Stimulated activated CD8-positive, alpha-beta memory T cell treated with anti-CD3 and anti-CD28 coated beads, Interleukin-15, amount 100 ng/mL, for 48 hours (primary cell): ENCODE measurements around the gene VWA8.

Source experiments
- DNase-seq, 2 donors: peaks; one replicate each; pipeline ENCODE4 v3.0.0-alpha.2; 2020; ENCODE audit warnings: low read depth in 2 of 2

VWA8 gene

DNA sequence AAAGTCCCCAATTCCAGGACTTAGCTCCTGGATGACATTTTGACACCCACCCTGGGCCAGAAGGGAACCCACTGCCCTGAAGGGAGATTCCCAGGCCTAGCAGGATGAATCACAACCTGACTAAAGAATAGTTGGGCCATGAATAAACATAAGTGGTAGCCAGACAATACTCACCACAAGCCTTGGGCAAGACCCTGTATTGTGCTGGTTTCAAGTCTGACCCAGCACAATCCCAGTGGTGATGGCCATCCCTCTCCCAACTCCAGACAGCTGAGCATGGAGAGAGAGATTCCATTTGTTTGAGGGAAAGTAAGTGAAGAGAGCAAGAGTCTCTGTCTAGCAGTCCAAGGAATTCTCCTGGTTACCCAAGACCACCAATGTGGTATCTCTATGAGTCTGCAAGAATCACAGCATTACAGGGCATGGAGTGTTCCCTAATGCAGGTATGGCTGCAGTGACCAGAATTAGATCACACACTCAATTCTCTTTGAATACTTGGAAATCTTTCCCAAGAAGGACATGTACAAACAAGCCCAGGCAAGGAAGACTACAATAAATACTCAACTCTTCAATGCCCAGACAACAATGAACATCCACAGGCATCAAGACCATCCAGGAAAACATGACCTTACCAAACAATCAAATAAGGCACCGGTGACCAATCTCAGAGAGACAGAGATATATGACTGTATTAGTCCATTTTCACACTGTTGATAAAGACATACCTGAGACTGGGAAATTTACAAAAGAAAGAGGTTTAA is 158.0 kb downstream of the VWA8 start:
- DNase-seq: no peak

DNA sequence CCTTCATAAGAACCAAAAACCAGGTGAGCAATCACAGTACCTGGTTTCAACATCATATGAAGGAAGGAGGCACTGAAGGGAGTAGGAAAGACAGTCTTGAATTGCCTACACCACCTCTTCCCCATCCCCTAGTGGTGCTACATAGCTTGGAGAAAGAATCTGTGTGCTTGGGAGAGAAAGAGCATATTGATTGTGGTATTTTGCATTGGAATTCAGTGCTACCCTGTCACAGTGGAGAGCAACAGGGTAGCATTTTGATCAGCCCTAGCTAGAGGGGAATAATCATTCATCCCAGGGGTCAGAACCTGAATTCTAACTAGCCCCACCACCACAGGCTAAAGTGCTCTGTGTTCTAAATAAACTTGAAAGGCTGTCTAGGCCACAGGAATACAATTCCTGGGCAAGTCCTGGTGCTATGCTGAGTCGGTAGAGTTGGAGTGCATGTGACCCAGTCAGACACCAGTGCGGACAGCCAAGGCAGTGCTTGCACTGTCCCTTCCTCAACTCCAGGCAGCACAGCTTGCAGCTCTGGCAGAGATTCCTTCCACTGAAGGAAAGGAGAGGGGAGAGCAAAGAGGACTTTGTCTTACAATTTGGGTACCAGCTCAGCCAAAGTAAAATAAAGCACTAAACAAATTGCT is 158.7 kb downstream of the VWA8 start:
- no peak for DNase-seq

DNA sequence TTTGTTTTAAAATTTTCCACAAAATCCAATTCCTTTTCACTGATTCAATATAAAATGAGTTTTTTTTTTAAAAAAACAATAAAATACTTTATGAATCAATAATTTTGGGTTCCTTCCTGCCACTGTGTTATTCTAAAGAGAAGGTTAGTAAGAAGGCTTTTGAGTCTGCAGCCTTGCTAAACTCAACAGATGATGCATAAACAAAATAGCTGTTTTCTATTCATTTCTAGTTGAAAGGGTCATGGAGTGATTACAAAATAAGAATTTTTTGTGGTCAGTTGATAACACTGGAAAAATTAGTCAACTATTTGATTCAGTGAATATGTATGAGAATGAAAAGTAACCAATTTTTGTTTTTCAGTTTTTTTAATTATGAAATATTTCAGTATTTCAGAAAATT is 169.9 kb downstream of the VWA8 start:
- no peak for DNase-seq

DNA sequence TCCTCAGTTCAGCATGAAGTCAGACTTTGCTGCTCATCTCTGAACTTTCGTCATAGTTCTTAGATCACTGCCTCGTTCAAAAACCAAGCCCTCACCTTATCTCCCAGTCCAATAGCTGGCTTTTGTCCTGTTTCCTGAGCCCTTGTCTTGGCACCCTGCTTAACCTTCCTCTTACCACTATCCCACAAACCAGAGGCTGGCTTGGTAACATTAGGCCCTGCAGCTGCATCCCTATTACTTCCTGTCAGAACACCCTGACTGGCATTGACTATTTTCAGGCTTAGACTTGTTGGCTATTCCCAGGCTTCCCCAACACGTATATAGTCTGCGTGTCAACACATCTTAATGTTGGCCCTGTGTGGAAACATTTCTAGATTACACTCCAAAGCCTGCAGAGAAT is 172.4 kb downstream of the VWA8 start:
- DNase-seq: no peak

DNA sequence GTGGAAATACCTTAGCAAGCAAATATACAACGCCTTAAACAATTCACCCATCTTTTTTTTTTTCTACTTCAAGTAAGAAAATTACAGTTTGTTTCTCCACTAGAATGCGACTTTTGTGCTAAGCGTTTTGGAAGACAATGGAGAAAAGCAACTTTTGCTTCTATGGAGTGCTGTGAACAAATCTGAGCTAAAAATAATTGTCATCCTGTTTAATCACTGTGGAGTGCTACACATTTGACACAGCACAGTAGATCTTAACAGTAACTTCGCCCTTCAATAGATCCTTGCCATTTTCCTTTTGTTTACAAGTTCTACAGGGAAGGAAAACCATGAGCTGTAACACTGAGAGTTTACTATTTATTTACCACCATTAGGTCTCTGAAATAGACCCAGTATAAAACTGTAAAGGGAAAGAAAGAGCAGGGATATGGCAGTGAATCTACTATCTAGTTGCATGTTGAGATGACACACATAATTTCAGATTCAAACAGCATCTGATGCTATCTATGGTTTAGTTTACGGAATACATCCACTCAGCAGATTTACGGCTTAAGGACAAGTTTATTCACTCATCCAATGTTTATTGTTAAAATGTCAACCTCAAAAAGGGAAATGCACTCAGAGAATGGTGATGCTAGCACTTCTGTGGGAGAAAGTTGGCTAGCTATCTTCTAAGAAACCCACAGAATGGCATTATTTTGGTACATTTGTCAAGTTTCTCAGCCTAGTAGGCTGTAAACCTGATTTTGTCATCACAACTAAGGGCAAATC is 175.3 kb downstream of the VWA8 start:
- no peak for DNase-seq

DNA sequence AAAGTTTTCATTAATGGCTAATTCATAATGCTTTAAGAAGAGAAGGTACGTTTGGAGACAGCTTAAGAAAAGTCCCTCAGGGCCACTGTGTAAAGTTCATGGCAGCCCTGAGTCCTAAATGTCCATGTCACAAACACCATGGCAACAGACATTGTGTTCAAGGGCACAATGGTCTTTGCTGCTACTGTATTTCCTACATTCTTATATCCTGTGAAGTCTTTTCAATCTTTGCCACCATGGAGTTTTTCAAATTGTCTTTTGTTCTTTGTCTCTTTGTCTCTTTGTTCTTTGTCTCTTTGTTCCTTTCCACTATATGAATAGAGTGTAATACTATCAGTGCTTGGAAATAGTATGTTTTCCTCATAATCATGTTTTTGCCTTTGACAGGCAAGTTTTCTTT is 178.8 kb downstream of the VWA8 start:
- no peak for DNase-seq

DNA sequence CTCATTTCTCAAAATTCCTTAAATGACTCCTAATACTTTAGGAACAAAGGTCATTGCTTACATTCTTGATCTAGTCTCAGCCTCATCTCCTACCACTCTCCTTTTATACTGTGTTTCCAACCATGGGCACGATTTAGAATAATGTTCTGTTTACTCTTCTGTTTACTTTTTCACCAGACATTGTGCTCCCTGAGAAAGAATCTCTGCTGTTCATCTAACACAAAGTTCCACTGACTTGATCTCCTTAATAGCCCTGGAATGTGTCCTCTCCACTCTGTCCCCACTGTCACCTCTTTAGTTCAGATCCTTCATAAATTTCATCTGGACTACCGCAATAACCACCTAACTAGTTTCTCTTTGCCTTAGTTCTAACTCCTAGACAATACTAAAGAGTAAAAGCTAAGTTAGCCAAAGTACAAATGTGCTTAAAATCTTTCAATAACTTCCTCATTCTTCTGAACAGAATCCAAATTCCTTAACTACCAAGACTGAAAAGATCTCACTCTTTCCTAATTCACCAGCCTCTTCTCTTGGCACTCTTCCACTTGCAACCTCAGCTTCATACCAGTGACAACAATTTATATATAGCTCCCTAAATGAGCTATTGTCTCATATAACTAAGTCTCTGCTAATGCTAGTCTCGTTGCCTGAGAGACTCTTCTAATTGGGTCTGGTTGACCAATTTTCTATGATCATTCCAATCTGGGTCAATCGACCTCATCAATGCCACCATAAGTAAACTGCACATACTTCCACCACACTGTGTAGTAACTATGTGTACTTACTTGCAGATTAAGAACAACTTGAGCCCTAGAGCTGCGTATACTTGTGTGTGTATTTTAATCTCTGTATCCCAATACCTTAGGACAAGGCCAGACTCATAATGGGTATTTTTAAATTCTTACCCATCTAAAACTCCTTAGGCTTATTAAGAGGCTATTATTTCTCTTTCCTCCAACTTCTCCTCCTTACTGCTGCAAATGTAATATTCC is 179.9 kb downstream of the VWA8 start:
- no peak for DNase-seq

DNA sequence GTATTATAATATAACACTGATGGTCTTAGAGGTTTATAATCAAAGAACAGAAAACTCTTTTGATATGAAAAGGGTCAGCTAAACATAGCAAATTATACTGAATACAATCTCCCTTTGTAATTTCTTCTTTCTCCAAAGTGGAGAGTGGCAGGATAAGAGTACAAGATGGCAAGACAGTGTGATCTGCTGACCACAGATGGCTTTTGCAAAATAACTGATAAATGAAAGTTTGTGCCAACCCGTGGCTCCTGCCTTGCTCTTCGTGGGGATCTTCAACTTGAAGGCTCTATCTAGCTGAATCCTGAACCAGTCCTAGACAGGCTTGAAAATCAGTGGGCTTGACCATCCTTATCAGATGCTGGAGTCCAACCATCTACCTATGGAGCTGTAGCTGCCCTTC is 185.7 kb downstream of the VWA8 start:
- DNase-seq: no peak

DNA sequence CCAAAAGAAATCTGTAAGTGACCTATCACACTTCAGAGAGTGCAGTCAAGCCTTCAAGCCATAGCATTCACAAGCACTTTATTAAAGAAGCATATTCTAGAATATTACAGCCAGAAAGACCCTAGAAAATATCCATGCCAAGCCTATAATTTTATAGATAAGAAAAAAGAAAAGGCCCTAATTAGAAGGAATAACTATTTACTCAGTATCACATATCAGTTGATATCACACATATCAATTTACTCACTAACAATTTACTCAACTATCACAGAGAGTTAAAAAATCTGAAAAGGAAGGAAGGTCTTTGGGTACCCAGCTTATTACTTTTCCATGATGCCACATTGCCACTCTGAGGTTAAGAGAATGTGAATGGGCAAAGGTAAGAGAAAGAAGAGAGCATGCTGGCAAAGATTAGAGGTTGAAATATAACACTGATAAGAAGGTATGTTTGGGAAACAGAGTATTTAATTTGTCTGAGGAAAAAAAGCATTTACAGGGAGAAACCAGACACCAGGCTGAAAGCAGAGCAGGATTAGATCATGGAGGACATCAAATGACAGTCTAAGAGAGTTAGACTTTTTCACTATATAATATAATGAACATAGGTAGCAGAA is 186.2 kb downstream of the VWA8 start:
- no peak for DNase-seq

DNA sequence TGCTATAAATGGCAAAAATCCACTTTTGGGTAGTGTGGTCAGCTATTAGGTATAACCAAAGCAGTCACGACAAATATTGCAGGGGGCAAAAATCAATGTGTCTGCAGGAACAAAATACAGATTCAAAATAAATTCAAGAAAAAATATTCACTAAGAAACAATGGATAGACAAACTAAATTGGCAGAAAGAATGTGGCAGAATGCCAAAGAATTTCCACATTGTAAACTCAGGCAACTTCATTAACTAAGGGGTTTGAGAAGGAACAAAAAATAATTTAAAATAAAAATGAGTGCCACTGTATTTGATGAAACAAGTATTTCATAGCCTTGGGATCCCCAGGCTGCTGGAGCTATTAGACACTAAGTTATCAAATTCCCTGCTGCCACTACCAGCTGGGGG is 193.1 kb downstream of the VWA8 start:
- DNase-seq: no peak

DNA sequence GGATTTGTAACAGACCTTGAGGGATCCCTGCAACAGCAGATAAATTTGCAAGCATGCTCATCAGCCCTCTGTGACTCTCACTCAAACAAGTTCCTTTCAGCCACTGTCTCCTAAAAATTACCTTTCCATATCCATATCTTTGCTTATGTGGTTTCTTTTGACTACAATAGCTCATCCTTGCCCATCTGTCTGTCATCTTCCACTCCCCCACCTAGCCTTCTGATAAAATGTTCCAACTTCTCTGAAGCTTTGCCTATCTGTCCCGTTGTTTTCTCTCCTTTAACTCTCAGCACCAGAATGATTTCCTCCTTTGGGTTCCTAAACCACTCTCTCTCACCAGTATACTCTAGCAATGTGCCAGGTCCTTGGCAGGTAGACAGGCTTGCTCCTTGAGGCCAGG is 194.5 kb downstream of the VWA8 start:
- DNase-seq: no peak

DNA sequence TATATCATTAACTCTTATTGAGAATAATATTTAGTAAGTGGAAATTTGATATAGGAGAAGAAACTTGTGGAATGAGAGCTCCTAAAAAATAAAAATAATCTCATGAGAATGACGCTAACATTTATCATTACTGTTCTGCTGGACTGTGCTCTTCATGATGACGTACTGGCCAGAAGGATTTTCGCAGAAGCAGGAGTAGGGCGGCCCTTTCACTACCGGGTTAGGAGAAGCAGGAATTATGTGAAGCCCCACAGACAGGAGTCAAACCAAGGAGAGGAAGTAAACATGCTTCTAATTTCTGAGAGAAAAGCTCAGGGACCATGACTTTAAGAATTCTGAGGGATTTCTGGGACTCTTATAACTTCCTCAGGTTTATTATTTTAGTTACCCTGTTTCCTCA is 195.1 kb downstream of the VWA8 start:
- no peak for DNase-seq

DNA sequence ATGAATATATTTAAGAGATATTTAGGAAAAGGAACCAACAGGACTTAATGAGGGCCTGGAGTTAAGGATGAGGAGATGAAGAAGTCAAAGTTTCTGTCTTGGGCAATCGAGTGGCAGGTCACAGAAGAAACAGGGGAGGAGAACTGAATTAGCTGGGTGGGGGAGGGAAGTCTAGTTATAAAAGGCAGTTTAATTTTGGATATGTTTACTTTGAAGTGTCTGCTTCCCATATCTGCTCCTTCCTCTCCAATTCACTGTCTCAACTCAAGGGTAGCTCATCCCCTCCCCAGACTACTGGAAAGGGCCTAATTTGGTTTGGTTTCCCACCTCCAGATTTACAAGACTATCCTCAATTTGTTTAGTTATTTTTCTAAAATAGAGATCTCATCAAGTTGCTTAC is 195.9 kb downstream of the VWA8 start:
- no peak for DNase-seq

DNA sequence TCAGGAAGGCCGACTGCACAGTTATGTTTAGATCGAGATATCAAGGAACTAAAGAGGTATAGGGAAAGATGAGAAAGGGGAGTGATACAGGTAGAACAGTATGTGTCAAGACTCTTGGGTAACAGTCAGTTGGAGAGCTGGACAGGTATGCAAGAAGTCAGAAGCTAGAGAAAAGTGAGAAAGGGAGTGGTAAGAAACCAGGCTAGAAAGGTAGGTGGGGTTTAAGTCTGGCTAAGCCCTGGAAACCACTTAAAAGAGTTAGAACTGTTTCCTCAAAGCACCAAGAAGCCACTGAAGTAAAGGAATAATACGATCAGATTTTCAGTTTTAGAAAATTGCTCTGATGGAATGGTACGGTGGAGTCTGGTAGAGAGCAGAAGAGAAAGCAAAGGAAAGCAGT is 196.4 kb downstream of the VWA8 start:
- DNase-seq: no peak

DNA sequence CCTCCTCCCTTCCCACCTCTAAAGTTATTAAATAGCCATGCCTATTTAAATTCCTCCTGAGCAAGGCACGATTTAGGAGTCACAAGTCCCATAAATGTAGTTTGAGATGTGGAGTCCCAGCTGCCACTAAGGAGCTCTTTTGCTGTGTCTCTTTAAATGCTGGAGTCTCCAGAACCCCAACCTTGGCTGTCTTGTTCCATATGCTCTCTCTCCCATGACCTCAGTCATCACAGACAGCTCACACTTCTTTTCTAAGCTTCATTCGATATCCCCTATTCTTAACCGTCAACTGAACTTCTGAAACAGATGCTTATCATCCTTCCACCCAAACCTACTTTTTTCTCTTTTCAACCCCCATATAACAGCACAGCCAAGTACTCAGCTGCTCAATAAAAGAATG is 197.1 kb downstream of the VWA8 start:
- no peak for DNase-seq

DNA sequence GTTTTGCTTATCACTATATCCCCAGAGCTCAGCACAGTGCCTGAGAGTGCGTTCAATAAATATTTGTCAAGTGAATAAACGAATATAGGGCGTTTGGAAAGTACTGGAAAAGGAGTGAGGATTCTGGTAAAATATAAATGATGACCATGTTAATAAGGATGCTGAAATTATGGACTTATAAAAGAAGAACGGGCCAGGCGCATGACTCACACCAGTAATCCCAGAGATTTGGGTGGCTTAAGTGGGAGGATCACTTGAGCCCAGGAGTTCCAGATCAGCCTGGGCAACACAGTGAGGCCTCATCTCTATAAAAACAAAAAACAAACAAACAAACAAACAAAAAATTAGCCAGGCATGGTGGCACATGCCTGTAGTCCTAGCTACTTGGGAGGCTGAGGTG is 198.1 kb downstream of the VWA8 start:
- no peak for DNase-seq

DNA sequence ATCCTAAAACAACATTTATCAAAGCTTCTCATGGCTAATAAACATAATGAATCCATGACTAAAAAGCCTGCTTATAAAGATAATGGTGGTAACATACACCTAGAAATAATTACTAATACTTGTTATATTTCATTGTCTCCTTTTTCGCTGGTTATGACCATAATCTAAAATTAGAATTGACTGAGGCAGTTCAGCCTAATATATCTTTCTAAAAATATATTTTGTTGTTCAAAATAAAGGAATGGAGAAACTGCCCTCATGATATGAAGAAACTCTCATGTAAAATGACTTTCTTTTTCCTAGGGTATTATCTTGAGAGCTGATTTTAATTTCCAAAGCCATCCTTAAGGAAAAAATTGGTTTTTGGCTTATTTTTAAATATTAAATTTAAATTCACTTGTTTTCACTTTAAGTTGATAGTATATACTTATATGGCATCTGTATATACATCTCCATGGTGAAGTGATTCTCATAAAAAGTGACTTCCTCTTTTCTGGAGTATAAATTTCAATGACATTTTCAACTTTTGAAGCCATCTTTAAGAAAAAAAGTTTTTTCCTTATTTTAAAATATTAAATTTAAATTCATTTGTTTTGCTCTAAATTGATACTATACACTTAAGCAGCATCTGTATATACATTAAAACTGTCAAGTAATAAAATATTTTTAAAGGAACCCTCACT is 204.6 kb downstream of the VWA8 start:
- no peak for DNase-seq

DNA sequence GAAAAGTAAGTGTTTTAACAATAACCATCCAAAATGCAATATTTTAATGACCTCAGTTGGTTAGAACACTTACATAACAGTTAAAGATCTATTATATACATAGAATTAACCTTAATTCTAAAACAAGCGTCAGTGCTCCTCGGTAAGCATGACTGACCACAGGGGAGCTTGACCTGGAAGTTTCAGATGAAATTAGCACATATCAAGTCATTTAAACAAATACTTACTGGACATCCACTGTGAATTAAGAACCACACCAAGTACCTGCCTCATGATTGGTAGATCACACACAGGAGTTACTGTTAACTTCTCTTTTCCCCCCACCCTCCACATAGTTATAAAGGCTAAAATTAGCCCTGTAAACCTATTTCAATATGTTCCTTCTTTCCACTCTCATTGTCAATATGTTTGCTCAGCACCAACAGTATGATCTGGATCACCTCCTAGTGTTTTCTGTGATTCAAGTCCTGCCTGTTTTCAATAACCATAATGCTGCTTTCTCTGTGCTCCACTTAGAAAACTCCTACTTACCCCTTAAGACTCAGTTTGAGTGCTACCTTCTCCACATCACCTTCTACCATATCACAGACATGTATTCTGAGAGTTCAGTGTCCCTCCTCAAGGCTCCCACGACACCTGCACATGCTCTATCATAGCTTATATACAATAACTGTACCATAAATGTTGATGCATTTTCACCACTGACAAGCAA is 209.0 kb downstream of the VWA8 start:
- no peak for DNase-seq

DNA sequence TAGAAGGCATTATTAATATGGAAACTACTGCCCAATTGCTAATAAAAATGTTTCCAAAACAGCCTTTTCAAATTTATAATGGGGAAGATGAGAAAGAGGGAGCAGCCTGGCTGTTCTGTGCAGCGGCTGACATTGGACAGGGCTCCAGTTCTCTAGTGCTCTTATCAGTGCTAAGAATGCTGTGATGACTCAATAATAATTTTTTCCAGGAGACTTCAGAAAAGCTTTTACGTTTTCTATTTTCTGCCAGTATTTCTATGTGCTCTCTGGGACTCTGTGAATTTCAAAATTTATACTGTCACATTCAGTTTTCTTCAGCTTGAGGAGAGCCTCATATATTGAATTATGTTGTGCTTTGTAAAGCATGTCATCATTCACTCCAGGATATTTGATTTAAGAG is 209.6 kb downstream of the VWA8 start:
- no peak for DNase-seq

DNA sequence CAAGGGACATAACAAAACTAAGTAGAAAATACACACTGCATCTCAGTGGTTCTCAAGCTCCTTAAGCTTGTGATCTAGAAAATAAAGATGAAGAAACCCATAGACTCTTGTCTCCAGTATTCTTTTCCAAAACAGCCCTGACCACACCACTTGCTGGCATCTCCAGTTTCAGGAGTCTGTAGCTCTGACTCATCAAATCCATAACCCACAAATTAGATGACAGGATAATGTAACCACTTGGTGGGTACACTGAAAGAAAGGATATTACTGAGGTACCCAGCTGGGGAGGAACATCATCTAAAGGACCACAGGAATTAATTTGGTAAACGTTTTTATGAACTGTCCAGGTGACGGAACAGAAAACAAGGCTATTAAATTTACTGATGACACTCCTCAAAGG is 214.7 kb downstream of the VWA8 start:
- no peak for DNase-seq
